Measurements from ENCODE around the gene DCP2.
"Not testable (repeated sequence)": the region's sequence is repeated elsewhere in the genome, so short reads cannot be mapped to it uniquely, and the experiment has no call there.

DCP2 gene

DNA sequence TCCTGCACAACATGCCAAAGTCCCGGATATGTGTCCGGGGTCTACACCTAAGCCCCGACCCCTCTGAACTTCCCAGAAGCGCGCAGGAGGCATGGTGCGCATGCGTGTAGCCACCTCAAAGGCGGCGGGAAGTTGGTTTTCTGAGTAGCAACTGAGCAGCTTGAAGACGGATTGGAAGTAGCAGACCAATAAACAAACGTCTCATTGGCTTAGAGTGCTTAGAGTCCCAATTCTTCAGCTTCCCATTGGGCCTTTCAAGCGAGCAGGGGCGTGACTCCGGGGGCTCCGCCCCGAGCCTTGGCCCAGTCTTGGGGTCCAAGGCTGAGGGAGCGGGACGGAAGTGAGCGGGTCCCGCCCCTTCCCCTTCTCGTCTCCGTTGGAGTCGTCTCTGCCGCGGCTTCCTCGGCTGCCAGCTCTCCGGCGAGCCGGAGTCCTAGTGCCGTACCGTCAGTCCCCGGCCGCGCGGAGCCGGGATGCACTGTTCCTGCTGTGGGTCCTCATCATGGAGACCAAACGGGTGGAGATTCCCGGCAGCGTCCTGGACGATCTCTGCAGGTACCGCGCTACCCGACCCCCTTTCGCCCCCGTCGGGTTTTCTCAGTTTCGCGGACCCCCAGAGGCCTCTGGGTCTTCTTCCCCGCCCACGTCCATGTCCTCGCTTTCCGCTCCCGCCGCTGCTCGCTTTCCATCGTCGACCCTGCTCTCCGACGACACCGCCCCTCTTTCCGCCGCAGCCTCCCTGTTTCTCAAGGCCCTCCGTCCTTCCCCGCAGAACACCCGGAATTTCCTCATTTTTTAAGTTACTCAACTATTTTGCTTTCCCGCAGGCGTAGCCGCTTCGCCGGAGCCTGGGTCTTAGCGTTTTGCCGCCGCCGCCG lies at the start of gene DCP2:
TSS of gene DCP2 (plus strand) at position 367 of the 878 bp plus-strand sequence. CDS start at position 503, 136 bp downstream.
- DNase-seq: peak; percentile 94 to 99

DNA sequence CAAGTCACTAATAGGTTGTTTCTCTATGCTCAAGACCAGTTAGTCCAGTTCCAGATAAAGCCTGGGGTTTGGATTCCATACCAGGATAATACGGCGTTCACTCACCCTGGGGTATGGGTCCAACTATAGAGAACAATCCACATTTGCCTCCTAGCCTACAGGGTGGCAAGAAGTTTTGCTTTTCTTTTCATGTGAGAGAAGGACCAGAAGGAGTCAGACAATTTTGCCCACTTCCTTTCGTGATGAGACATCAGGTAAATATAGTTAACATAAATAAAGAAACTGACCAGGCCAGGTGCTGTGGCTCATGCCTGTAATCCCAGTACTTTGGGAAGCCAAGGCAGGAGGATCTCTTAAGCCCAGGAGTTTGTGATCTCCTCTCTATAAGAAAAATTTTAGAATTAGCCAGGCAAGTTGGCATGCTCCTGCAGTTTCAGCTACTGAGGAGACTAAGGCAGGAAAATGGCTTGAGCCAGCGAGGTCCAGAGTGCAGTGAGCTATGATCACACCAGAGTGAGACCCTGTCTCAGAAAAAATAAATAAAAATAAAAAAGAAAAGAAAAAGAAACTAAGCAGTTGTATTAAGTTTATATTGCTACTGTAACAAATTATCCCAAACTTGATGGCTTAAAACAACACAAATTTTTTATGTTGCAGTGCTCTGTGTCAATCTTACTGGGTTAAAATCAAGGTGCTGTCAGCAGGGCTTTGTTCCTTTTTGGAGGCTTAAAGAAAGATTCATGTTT lies 47.1 kb upstream of the DCP2 start:
- no peak for DNase-seq

GRCh38 chr5:112930082-112930344 lies 46.6 kb upstream of the DCP2 start:
- DNase-seq: no peak

DNA sequence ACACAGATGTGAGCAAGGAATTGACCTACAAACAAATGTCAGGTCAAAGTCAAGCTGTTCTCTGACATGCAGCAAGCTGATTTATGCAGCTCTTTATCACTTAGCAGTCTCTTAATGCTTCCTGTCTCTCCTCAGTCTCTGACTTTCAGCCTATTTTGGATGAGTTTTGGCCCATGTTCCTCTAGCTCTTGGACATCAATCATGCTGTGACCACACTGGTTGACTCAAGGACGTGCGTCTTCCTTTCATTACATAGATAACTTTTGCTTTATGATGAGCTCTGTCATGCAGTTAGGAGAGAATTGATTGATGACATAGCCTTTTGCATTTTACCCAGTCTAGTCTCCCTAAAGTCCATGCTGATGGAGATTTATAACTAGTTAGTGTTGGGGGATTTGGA lies 45.1 kb upstream of the DCP2 start:
- DNase-seq: no peak

- no peak for DNase-seq
Measured at GRCh38 chr5:112933105-112933504, 43.5 kb upstream of the DCP2 start.

GRCh38 chr5:112933651-112934365 lies 42.8 kb upstream of the DCP2 start:
- DNase-seq: no peak

DNA sequence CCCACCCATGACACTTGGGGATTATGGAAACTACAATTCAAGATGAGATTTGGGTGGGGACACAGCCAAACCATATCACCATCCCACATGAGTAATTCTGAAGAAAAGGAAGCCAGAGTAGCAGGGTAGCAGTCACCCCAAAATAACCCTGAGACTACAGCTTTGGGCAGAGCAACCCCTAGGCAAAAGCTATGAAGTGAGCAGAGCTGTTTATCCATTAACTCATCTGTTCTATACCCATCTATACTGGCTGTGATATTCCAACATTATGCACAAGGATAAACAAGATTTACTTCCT lies 42.3 kb upstream of the DCP2 start:
- no peak for DNase-seq

GRCh38 chr5:112935675-112936074 lies 40.9 kb upstream of the DCP2 start:
- DNase-seq: no peak

DNA sequence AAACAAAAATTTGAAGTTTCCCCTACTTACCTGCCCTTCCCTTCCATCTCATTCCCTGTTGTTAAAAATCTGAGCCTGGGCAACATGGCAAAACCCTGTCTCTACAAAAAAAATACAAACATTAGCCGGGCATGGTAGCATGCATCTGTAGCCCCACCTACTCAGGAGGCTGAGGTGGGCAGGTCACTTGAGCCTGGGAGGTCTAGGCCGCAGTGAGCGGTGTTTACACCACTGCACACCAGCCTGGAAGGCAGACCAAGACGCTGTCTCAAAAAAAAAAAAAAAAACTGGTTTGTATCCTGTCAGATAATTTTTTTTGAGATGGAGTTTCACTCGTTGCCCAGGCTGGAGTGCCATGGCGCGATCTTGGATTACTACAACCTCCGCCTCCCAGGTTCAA lies 38.3 kb upstream of the DCP2 start:
- DNase-seq: no peak

- DNase-seq: no peak
Measured at GRCh38 chr5:112940670-112941069, 35.9 kb upstream of the DCP2 start.

DNA sequence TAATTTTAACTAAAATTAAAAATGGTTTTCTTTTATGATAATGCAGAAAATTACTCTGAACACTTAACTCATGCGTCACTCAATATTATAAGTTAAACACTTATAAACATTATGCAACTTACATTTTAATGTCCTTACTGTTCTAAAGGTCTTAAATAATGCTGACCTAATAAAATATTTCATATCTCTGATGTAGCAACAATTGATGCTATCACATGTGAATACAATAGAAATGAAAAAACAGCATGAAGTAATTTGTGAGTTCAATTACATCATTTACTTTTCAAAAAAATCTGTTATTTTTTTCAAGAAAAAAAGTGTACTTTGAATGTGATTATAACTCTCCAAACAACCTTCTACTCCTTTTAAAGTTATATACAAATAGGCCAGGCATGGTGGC lies 28.1 kb upstream of the DCP2 start:
- DNase-seq: no peak

DNA sequence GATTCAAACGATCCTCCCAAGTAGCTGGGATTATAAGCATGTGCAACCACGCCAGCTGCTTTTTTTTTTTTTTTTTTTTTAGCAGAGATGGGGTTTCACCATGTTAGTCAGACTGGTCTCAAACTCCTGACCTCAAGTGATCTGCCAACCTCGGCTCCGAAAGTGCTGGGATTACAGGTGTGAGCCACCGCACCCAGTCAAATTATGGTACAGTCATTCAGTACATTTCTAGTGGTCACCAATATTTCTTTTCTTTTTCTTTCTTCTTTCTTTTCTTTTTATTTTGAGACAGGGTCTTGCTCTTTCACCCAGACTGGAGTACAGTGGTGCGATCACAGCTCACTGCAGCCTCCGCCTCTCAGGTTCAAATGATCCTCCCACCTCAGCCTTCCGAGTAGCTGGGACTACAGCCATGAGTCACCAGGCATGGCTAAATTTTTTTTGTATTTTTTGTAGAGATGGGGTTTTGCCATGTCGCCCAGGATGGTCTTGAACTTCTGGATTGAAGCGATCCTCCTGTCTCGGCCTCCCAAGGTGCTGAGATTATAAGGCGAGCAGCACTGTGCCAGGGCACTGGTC lies 25.4 kb upstream of the DCP2 start:
- DNase-seq: no peak

DNA sequence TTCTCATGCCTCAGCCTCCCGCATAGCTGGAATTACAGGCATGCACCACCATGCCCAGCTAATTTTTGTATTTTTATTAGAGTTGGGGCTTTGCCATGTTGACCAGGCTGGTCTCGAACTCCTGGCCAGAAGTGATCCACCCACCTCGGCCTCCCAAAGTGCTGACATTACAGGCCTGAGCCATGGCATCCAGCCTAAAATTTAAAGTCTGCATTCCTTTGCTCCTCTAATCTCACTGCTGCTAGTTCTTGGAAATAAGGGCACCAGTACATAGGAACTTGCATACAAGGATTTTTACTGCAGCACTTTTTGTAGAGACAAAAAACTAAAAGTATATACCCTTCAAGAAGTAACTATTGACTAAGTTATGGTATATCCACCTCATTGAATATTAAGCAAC lies 20.0 kb upstream of the DCP2 start:
- no peak for DNase-seq

DNA sequence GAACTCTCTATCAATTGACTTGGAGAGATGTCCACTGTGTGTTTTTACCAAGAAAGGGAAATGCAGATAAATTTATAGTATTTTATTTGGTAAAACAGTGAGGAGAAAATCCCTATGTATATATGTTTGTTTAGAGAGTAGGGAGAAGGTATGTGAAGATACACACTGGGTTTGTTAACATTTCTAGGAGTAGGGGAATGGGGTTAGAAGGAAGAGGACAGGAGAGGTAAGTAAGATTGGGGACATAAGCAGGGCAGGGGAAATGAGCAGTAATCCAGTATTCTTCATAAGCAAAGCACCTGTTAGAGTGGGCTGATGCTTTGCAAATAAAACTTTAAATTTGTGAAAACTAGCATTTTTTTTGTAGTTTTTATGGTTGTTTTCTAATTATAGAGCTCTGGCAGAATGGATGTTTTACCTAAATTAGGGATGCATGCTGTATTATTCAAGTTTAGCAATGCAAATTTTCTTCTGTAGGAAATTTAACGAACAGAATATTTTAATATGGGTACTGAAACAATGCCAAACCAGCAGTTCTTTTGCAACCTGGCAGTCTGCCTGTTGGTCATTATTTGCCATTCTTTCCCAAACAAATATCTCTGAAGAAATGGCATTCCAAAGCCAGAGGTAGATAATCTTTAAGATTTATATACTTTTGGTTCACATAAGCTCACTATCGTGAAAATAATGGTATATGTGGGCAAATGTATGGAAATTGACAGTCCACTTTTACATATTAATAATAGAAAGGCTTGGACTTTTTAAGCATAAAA lies 19.4 kb upstream of the DCP2 start:
- DNase-seq: peak in 1 of 2 experiments; percentile 29

GRCh38 chr5:112958093-112959088 lies 18.2 kb upstream of the DCP2 start:
- peak; percentile 83 to 92 for DNase-seq

- peak in 1 of 2 experiments; percentile 68 for DNase-seq
Measured at GRCh38 chr5:112959872-112960271, 16.7 kb upstream of the DCP2 start.

DNA sequence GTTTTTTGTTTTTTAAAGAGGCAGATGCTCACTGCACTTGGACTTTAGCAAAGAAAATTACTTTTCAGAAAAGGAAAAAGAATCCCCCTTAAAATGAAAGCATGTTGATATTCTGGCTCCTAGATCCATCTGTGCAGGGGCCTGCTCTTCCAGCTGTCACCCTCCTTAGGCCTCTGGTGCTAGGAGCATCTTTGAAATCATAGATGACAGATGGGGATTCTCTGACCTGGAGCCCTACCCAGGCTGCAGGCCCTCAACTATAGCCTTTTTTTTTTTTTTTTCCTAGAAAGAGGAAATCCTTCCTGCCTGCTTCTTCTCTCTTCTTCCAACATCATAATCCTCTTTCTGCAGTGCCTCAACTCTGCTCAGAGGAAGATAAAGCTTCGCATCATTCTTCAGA lies 16.3 kb upstream of the DCP2 start:
- DNase-seq: peak in 1 of 2 experiments; percentile 76

GRCh38 chr5:112960863-112961504 lies 15.6 kb upstream of the DCP2 start:
- no peak for DNase-seq

GRCh38 chr5:112963374-112963733 lies 13.2 kb upstream of the DCP2 start:
- not testable (repeated sequence) for DNase-seq

GRCh38 chr5:112965733-112966306 lies 10.8 kb upstream of the DCP2 start:
- no peak for DNase-seq
